ENCODE results near the gene KAT7.
"Not testable (repeated sequence)": the region's sequence is repeated elsewhere in the genome, so short reads cannot be mapped to it uniquely, and the experiment has no call there.

The KAT7 gene

GRCh38 chr17:49755663-49756283 is 32.7 kb upstream of the KAT7 start:
- Histone ChIP-seq H3K4me3 (no peak overlapping the region), H3K27ac (no peak overlapping the region)
- no peak for DNase-seq (ENCODE audit: low spot score)
- no peak for TF ChIP-seq CTCF (IDR thresholded peaks at IDR 0.05)

DNA sequence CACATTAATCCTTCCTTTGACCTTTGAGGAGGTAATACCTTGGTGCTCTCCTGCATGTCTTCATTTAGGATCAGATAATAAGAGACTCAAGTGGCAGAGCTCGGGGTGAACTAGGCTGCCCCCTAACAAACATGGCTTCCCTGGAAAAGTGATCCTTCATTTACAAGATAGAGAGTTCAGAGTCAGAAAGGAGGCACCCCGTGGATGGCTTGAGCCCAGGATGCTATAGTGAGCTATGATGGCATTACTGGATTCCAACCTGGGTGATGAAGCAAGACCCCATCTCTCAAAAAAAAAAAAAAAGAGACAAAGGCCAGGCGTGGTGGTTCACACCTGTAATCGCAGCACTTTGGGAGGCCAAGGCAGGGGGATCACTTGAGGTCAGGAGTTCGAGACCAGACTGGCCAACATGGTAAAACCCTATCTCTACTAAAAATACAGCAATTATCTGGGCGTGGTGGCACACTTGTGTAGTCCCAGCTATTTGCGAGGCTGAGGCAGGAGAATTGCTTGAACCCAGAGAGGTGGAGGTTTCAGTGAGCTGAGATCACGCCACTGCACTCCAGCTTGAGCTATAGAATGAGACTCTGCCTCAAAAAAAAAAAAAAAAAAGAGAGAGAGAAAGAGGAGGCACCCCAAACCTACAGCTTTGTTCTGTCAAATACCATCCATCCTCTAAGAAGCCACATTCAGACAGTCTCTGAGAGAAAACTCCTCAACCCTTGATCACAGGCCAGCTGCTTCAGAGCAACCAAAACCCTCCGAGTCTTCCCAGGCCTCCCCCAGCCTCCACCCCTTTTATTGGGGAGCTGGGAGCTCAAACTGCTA is 31.9 kb upstream of the KAT7 start:
- no peak for DNase-seq (ENCODE audit: low spot score)
- no peak overlapping the region for H3K4me3 ChIP-seq
- no peak overlapping the region for H3K27ac ChIP-seq
- TF ChIP-seq CTCF (IDR thresholded peaks at IDR 0.05): no peak

- no peak for DNase-seq (ENCODE audit: low spot score)
These were observed 31.2 kb upstream of the KAT7 start for GRCh38 chr17:49757151-49757777.

GRCh38 chr17:49758464-49759010 is 29.9 kb upstream of the KAT7 start:
- not testable (repeated sequence) for H3K27ac ChIP-seq; H3K4me3 ChIP-seq; DNase-seq (ENCODE audit: low spot score)

More at GRCh38 chr17:49757151-49757777, 31.2 kb upstream of the KAT7 start:
- Histone ChIP-seq H3K4me3 (no peak overlapping the region), H3K27ac (no peak overlapping the region)
- TF ChIP-seq CTCF (IDR thresholded peaks at IDR 0.05): no peak

DNA sequence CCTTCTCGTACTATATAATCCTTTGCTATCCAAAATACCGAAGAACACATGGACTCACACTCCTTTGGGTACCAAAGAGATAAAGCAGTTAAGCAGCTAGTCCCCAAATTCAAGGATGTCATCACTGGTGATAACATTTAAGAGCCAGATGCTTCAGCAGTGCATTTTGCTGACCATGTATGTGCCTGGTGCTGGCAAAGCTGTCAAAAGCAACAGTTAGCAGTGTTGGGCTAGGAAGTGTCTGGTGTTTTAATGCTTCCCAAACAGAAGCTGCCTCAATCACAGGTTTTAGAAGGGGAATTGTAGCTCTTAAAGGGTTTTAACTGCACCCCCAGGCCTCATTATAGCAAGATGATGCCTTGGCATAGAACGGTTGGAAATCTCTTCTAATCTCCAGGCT is 29.3 kb upstream of the KAT7 start:
- no peak overlapping the region for H3K27ac ChIP-seq
- no peak overlapping the region for H3K4me3 ChIP-seq
- no peak for TF ChIP-seq CTCF (IDR thresholded peaks at IDR 0.05)
- DNase-seq (ENCODE audit: low spot score): no peak

DNA sequence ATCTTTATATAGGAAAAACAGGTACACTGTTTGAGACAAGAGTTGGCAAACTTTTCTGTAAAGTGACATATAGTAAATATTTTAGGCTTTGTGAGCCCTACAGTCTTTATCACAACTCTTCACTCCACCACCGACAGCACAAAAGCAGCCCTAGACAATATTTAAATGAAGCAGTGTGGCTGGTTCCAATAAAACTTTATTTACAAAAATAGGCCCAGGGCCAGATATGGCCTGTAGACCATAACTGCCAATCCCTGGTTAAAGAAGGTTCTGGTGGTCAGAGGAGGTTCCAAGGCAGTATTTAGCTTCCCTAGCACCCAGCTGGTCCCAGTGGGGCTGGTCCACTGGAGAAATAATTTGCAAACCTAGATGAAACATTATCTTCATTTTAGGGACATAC is 28.2 kb upstream of the KAT7 start:
- no peak overlapping the region for H3K4me3 ChIP-seq
- DNase-seq (ENCODE audit: low spot score): no peak
- H3K27ac ChIP-seq: no peak overlapping the region
- TF ChIP-seq CTCF (IDR thresholded peaks at IDR 0.05): no peak

DNA sequence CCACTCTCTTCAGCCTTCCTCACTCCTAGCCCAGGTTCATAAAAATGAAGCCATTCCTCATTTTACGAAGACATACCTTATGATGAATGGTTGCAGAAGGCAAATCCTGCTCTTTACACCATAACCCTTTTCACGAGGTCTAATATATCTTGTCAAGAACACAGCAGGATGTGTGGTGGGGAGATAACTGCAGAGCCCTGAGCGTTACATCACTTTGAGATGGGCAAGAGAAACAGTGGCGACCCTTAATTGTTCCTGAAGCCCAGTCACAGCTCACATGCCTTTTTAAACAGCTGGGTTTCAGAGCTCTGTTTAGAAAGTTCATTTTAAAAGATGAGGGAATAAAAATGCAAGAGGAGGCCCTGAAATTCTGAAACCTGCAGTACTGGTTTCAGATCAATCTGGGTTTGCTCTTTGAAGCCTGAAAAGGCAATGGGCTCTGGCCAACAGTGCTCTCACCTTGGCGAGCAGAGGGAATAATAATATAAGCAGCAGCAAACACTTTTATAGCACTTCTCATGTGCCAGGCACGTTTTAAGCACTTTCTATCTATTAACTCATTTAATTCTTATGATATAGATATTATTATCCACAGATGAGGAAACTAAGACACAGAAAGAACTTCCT is 27.4 kb upstream of the KAT7 start:
- DNase-seq (ENCODE audit: low spot score): no peak
- TF ChIP-seq CTCF (IDR thresholded peaks at IDR 0.05): no peak
- H3K27ac ChIP-seq: no peak overlapping the region
- H3K4me3 ChIP-seq: no peak overlapping the region

Data from coronary artery (tissue), 2 donors.